ENCODE results near the gene RNF7. TPM values are rescaled to one million over a fixed set of nuclear protein-coding genes. Genes with fewer than 3 reads are reported as not detected.

Gene RNF7
- total and polyA plus RNA-seq, 5 donors from 2014 or later = 65.4 to 169 (median 155) TPM

DNA sequence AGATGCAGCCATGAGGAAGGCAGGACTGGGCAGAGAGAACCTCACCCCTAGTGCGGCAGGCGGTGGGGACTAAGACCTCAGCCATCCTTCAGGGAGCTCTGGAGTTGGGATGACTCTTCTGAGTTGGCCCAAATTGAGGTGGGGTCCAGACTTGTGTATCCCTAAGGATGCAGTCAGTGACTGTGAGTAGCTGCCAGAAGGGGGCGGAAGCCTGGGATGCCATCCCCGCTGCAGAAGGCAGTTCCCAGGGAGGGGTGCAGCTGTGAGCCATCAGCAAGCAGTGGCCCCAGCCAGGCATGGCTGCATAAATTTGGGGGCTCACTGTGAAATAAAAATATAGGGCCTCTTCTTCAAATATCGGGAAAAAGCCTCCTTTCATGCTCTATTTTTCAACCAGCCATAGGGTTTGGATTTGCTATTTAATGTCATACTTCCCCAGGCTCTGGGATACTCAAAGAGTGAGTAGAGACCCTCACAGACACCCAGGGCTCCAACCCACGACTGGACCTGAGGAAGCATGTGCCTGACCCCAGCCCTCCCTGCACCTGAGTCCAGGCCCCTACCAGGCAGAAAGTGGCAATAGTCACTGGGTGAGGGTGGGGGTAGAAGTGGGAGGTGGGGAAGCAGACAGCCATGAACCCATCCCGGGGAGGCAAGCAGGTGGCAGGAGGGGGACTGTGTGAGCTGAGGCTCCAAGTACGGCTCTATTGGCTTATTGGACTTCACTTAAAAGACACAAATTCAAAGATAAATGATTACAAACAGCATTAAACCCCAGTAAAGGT is 55.6 kb downstream of the RNF7 start:
- no peaks in the 10 kb centered on the region for H3K9me3 ChIP-seq (ENCODE audit: control insufficient read depth in 2 of 2, low read length in 2 of 2)
- no peaks in the 10 kb centered on the region for H3K27me3 Mint-ChIP-seq
- no peaks in the 10 kb centered on the region for H3K36me3 Mint-ChIP-seq
- no peaks in the 10 kb centered on the region for H3K27me3 ChIP-seq (ENCODE audit: control insufficient read depth, insufficient read depth, low read length)
- peak overlapping the region in 2 of 3 donors; percentile 80 to 96 for H3K27ac Mint-ChIP-seq
- DNase-seq (no peak), ATAC-seq (ENCODE audit: low read depth in 2 of 2) (no peak)
- H3K36me3 ChIP-seq (ENCODE audit: control insufficient read depth, insufficient read depth, low read length) = no peaks in the 10 kb centered on the region
- H3K27ac ChIP-seq (ENCODE audit: insufficient read depth, low read length, poor library complexity, severe bottlenecking) = no peak overlapping the region
- no peak overlapping the region for H3K4me3 ChIP-seq (ENCODE audit: low read depth, low read length)
- peaks cover 18 to 51% (median 30%) of the 10 kb centered on the region in 4 donors for H3K4me1 Mint-ChIP-seq
- no peaks in the 10 kb centered on the region for H3K9me3 Mint-ChIP-seq
- H3K4me3 Mint-ChIP-seq = peak overlapping the region in 3 of 4 donors; percentile 63 to 66 (median 64)
- peaks cover 39% of the 10 kb centered on the region for H3K4me1 ChIP-seq (ENCODE audit: control insufficient read depth, insufficient read depth, low read length, poor library complexity, severe bottlenecking)

DNA sequence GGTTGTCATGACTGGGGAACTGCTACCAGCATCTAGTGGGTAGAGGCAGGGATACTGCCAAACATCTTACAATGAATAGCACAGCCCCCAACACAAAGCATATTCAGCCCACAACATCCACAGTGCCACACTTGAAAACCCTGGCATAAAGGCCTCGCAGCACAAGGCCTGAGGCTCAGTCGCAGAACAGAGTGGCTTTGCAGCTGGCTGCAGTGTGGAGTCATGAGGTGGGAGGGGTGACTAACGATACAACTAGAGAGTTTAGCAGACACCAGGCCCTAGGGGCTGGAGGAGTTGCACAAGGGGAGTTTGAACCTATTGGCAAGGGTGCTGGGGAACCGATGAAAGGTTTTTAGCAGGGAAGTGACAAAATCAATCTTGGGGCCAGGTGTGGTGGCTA is 57.2 kb downstream of the RNF7 start:
- Mint-ChIP-seq H3K9me3 (no peaks in the 10 kb centered on the region), H3K4me1 (peaks cover 18 to 57% (median 31%) of the 10 kb centered on the region in 4 donors), H3K27me3 (no peaks in the 10 kb centered on the region), H3K27ac (peak overlapping the region; percentile 22 to 97 (median 96)), H3K36me3 (no peaks in the 10 kb centered on the region), H3K4me3 (peak overlapping the region in 2 of 4 donors; percentile 80 to 94)
- peaks cover 42% of the 10 kb centered on the region for H3K4me1 ChIP-seq (ENCODE audit: control insufficient read depth, insufficient read depth, low read length, poor library complexity, severe bottlenecking)
- H3K36me3 ChIP-seq (ENCODE audit: control insufficient read depth, insufficient read depth, low read length) = no peaks in the 10 kb centered on the region
- H3K27me3 ChIP-seq (ENCODE audit: control insufficient read depth, insufficient read depth, low read length) = no peaks in the 10 kb centered on the region
- no peak for DNase-seq
- ATAC-seq (ENCODE audit: low read depth in 2 of 2) = no peak
- H3K9me3 ChIP-seq (ENCODE audit: control insufficient read depth in 2 of 2, low read length in 2 of 2) = no peaks in the 10 kb centered on the region
- no peak overlapping the region for H3K27ac ChIP-seq (ENCODE audit: insufficient read depth, low read length, poor library complexity, severe bottlenecking)
- no peak overlapping the region for H3K4me3 ChIP-seq (ENCODE audit: low read depth, low read length)

DNA sequence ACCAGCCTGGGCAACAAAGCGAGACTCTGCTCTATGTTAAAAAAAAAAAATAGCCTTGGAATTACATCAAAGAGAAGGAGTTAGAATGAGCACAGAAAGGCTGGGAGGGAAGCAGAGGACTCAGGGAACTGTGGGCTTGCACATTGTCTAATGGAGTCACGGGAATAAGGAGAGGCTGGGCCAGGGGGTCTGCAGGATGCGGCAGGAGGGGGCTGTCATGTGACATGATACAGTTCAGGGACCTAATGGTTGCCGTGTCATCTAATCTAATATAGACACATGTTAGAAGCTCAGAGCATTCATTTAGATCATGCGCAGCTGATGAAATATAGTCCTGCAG is 57.6 kb downstream of the RNF7 start:
- DNase-seq = no peak
- no peaks in the 10 kb centered on the region for H3K36me3 ChIP-seq (ENCODE audit: control insufficient read depth, insufficient read depth, low read length)
- no peaks in the 10 kb centered on the region for H3K27me3 Mint-ChIP-seq
- H3K4me1 ChIP-seq (ENCODE audit: control insufficient read depth, insufficient read depth, low read length, poor library complexity, severe bottlenecking) = peaks cover 42% of the 10 kb centered on the region
- H3K4me3 Mint-ChIP-seq = peak overlapping the region; percentile 80 to 94 (median 92)
- H3K27ac Mint-ChIP-seq = peak overlapping the region; percentile 96 to 99 (median 97)
- no peaks in the 10 kb centered on the region for H3K9me3 ChIP-seq (ENCODE audit: control insufficient read depth in 2 of 2, low read length in 2 of 2)
- no peaks in the 10 kb centered on the region for H3K36me3 Mint-ChIP-seq
- no peak overlapping the region for H3K4me3 ChIP-seq (ENCODE audit: low read depth, low read length)
- peaks cover 18 to 57% (median 31%) of the 10 kb centered on the region in 4 donors for H3K4me1 Mint-ChIP-seq
- peak overlapping the region; percentile 82 for H3K27ac ChIP-seq (ENCODE audit: insufficient read depth, low read length, poor library complexity, severe bottlenecking)
- H3K27me3 ChIP-seq (ENCODE audit: control insufficient read depth, insufficient read depth, low read length) = no peaks in the 10 kb centered on the region
- ATAC-seq (ENCODE audit: low read depth in 2 of 2) = no peak
- no peaks in the 10 kb centered on the region for H3K9me3 Mint-ChIP-seq

DNA sequence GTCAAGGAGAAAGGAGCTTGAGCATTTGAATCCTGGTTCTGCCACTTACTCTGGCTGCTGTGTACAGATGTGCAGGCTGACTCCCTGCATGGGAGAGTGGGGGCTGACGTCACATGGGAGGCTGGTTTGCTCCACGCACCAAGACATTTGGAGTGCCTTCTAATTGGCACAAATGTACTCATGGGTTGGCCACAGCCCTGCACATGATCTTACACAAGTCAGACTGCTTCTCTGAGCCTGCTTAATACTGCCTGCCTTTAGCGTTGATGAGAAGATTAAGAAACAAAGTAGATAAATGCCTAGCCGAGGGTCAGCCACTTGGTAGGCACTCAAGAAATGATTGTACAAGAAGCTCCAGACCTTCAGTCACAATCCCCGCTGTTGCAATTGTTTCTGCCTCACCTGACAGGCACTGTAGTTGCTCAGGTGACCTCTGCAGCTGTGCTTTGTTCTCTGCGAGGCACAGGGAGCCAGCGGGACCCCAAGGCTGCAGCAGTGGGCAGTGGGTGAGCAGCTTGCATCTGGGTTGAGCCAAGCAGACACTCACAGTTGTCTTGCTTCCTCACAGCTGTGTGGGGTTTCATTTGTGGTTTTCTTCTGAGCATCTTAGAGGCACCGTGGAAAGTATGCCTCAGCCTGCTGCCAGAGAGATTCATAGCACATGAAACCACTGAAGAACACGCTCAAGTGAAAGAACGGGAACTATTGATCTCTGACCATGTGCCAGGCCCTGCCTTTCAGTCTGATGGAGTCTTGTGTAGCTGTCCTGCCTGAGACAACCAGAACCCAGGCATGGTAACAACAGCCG is 58.2 kb downstream of the RNF7 start:
- Mint-ChIP-seq H3K4me1 (peaks cover 18 to 57% (median 31%) of the 10 kb centered on the region in 4 donors), H3K9me3 (no peaks in the 10 kb centered on the region), H3K36me3 (no peaks in the 10 kb centered on the region), H3K4me3 (peak overlapping the region; percentile 80 to 94 (median 92)), H3K27me3 (no peaks in the 10 kb centered on the region), H3K27ac (peak overlapping the region; percentile 96 to 99 (median 97))
- Histone ChIP-seq H3K4me3 (ENCODE audit: low read depth, low read length) (peak overlapping the region; percentile 86), H3K9me3 (ENCODE audit: control insufficient read depth in 2 of 2, low read length in 2 of 2) (no peaks in the 10 kb centered on the region), H3K27ac (ENCODE audit: insufficient read depth, low read length, poor library complexity, severe bottlenecking) (peak overlapping the region; percentile 82), H3K36me3 (ENCODE audit: control insufficient read depth, insufficient read depth, low read length) (no peaks in the 10 kb centered on the region), H3K4me1 (ENCODE audit: control insufficient read depth, insufficient read depth, low read length, poor library complexity, severe bottlenecking) (peaks cover 42% of the 10 kb centered on the region), H3K27me3 (ENCODE audit: control insufficient read depth, insufficient read depth, low read length) (no peaks in the 10 kb centered on the region)
- ATAC-seq (ENCODE audit: low read depth in 2 of 2) = peak; percentile 71 to 76
- DNase-seq = peak; percentile 24 to 85 (median 53)

Other genes starting within 250 kb of the RNF7 start
- not detected for gene GRK7, start 25.1 kb downstream of the RNF7 start, total RNA-seq
- under 1 TPM in 1 of 4 donors, not detected in 3; 0.05 TPM for gene GRK7, start 25.1 kb downstream of the RNF7 start, polyA plus RNA-seq
- 53.6 TPM for gene ATP1B3, start 138.3 kb downstream of the RNF7 start, total RNA-seq
- 100 to 1,000 TPM; 115 to 158 (median 138) TPM for gene ATP1B3, start 138.3 kb downstream of the RNF7 start, polyA plus RNA-seq